Islet precursor cell (in vitro differentiated cells): ENCODE data around the gene MDM2.
"Not testable (repeated sequence)": the region's sequence is repeated elsewhere in the genome, so short reads cannot be mapped to it uniquely, and the experiment has no call there.

Experiments used
- DNase-seq: peaks from one replicate; pipeline ENCODE4 v3.0.0-alpha.2; 2018

Gene MDM2

DNA sequence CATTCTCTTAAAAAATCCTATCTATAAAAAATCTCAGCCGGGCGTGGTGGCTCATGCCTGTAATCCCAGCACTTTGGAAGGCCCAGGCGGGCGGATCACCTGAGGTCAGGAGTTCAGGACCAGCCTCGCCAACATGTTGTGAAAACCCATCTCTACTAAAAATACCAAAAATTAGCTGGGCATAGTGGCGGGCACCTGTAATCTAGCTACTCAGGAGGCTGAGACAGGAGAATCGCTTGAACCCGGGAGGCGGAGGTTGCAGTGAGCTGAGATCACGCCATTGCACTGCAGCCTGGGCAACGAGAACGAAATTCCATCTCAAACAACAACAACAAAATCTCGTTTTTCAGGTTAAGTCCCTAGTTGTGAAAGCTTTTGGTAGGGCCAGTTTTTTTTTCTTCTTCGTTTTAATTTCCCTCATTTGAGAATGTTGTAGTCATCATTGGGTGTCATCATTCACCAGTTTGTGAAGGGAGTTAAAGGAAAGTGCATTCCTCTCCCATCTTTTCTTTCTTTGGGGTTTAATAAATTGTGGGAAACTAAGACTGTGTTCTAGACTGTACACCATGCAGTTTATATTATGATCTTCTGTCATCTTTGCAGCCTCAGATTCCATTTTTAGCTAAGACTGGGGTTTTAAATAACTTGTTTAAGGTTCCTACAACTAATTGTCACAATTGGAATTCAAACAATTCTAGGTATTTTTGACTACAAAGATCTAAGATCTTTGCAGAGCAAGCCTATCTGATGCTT, 23.9 kb downstream of the MDM2 start:
- no peak for DNase-seq

DNA sequence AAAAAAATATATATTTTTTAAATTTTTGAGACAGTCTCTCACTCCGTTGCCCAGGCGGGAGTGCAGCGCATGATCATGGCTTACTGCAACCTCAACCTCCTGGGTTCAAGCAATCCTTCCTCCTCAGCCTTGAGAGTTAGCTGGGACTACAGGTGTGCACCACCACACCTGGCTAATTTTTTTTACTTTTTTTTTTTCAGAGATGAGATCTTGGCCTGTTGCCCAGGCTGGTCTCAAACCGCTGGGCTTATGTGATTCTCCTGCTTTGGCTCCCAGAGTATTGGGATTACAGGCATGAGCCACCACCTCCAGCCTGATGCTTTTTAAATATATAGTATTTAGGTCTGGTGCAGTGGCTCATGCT, 24.5 kb downstream of the MDM2 start:
- no peak for DNase-seq

GRCh38 chr12:68833508-68833907, 25.5 kb downstream of the MDM2 start:
- no peak for DNase-seq

- no peak for DNase-seq
Measured at GRCh38 chr12:68835333-68835908, 27.4 kb downstream of the MDM2 start.

- no peak for DNase-seq
Measured at GRCh38 chr12:68837215-68837614, 29.2 kb downstream of the MDM2 start.

DNA sequence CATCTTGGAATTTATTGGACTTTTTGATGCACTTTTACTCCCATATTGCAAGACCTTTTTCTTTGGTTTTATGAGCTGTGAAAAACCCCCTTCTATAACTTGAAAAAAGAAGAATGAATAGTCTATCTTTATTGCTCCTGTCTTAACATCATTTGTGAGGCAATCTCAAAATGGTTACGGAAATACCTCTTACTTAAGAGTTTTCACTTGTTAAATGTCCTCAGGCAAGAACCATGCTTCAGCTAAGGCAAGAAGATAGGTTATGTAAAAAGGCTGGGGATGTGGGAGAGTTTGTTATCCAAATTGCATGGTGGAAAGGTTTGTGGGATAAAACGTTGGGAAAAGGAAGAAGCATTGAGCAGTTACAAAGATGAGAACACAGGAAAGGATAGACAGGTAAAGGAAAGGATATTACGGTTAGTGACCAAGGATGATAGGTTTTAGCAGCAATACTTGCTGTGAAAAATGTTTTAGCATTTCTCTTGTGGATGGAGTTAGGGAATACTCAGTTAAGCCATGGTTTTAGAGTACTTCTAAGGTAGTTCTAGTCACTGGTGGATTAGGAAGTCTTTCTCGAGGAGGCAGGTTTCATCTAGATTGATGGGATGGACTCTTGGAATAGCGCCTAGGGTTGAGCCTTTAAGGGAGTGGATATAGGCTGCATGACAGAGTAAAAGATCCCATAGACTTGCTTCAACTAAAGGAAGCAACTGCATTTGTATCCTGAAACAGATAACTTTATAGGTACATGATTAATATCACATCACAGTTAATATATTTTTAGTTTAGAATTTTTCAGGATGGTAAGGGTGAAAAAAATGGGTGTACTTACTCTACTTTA, 30.3 kb downstream of the MDM2 start:
- no peak for DNase-seq

DNA sequence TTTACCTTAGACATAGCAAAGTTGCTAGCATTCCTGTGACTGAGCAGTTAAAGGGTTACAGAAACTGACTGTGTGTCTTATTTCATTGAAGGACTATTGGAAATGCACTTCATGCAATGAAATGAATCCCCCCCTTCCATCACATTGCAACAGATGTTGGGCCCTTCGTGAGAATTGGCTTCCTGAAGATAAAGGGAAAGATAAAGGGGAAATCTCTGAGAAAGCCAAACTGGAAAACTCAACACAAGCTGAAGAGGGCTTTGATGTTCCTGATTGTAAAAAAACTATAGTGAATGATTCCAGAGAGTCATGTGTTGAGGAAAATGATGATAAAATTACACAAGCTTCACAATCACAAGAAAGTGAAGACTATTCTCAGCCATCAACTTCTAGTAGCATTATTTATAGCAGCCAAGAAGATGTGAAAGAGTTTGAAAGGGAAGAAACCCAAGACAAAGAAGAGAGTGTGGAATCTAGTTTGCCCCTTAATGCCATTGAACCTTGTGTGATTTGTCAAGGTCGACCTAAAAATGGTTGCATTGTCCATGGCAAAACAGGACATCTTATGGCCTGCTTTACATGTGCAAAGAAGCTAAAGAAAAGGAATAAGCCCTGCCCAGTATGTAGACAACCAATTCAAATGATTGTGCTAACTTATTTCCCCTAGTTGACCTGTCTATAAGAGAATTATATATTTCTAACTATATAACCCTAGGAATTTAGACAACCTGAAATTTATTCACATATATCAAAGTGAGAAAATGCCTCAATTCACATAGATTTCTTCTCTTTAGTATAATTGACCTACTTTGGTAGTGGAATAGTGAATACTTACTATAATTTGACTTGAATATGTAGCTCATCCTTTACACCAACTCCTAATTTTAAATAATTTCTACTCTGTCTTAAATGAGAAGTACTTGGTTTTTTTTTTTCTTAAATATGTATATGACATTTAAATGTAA, 31.5 kb downstream of the MDM2 start:
- DNase-seq, result no peak

DNA sequence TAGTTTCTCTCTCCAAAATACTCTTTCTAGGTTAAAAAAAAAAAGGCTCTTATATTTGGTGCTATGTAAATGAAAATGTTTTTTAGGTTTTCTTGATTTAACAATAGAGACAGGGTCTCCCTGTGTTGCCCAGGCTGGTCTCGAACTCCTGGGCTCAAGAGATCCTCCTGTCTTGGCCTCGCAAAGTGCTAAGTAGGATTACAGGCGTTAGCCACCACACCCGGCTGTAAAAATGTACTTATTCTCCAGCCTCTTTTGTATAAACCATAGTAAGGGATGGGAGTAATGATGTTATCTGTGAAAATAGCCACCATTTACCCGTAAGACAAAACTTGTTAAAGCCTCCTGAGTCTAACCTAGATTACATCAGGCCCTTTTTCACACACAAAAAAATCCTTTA, 33.2 kb downstream of the MDM2 start:
- not testable (repeated sequence) for DNase-seq

DNA sequence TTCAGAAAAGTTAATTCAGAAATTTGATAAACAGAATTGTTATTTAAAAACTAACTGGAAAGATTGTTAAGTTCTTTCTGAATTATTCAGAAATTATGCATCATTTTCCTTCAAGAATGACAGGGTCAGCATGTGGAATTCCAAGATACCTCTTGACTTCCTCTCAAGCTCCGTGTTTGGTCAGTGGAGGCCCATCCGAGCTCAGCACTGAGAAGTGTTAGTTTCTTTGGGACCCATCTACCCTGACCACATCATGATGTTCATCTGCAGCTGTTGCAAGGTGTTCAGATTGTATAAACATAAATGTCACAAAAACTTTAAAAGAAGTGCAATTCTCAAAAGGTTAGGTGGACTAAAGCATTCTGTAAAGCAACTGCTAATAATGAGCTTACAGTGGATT, 33.7 kb downstream of the MDM2 start:
- DNase-seq, result no peak

- DNase-seq, result no peak
Measured at GRCh38 chr12:68842123-68842522, 34.1 kb downstream of the MDM2 start.

DNA sequence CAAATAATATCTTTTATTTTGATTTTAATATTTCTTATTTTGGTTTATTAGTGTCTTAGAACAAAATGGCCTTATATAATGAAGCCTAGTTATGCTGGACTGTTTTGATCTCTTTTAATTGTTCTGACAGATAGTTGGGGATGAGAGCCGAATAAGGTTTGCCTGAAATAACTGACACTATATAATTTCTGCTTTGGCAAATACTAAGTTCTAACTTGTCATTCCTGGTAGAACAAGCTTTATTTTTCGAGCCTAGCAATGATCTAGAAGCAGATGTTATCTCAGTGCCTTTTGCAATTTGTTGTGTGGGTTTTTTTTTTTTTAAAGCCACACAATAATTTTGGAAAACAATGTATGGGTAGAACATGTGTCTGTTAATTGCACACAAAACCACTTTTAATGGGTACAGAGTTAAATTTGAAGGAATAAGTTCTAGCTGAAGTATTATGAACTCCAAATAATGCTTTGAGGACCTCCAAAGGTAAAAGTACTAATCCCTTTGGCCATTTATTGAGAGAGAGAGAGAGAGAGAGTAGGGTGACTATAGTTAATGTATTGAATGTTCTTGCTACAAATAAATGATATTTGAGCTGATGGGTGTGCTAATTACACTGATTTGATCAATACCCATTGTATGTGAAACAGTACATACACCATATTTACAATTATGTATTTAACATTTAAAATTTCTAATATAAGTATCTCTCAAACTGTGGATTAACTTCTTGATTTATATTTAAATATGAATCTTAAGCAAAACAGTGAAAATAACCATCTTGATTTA, 35.0 kb downstream of the MDM2 start:
- DNase-seq, result no peak

GRCh38 chr12:68844318-68844745, 36.4 kb downstream of the MDM2 start:
- no peak for DNase-seq

GRCh38 chr12:68844788-68845695, 37.1 kb downstream of the MDM2 start:
- DNase-seq, result no peak

GRCh38 chr12:68846811-68847210, 38.8 kb downstream of the MDM2 start:
- DNase-seq, result no peak

- no peak for DNase-seq
Measured at GRCh38 chr12:68850390-68850789, 42.4 kb downstream of the MDM2 start.

DNA sequence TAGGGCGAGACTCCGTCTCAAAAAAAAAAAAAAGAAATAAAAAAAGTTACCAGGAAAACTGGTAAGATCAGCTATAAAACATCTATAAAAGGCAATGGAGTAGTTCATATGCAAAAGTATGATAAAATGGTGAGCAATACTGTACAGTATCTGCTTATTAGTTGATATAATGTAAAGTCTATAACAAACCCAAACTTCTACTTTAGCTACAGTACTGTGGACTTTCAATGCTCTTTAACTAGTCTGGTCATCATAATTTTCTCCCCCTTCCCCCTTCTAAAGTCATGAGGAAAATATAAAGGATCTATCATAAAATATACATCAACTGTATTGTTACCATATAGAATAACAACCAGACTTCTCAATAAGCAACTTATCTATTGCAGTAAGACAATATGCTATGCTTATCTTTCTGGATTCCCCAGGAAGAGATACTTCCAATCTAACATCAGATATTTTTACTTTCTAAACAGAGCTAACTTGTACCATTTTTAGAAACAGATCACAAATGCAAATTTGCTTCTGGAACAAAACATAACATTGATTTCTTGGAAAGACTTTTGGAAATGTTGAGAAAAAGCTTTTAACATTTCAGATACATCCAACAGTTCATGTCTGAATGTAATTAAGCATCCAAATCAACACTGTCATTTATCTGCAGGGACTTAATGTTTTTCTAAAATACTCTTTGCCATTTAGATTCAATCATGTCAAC, 43.8 kb downstream of the MDM2 start:
- no peak for DNase-seq

- DNase-seq, result no peak
Measured at GRCh38 chr12:68853396-68854077, 45.6 kb downstream of the MDM2 start.

- no peak for DNase-seq
Measured at GRCh38 chr12:68854078-68854468, 46.1 kb downstream of the MDM2 start.

GRCh38 chr12:68854554-68854953, 46.6 kb downstream of the MDM2 start:
- no peak for DNase-seq

- no peak for DNase-seq
Measured at GRCh38 chr12:68855111-68855510, 47.1 kb downstream of the MDM2 start.
